WTC11 (cell line): ENCODE data around the gene ERBB2. TPM values are rescaled to one million over a fixed set of nuclear protein-coding genes. Genes with fewer than 3 reads are reported as not detected.

Source experiments
- ATAC-seq: fragments of 200-7000 bp; cut with Tn5 transposase; 2 replicates; pipeline ENCODE4 v1.10.0; 2021; ENCODE audit warnings: mild to moderate bottlenecking, moderate library complexity
- CTCF ChIA-PET: fragments of 300-600 bp; sonication (Branson Sonifier 250); formaldehyde crosslinking; loops from one replicate; lab custom pipeline; 2021; ENCODE audit warnings: antibody characterized with exemption; lab: Charles Lee
- POLR2A ChIA-PET: fragments of 350-600 bp; sonication (Branson Sonifier 250); formaldehyde crosslinking; loops from one replicate; lab custom pipeline; 2021; ENCODE audit warnings: antibody characterized with exemption; lab: Charles Lee
- DNase-seq: peaks from one replicate; pipeline ENCODE4 v3.0.0; 2021; ENCODE audit warnings: low spot score
- H3K27ac Mint-ChIP-seq: 2 replicates; pipeline ENCODE4 v1.8.0; 2021; ENCODE audit warnings: mixed read lengths
- H3K27me3 Mint-ChIP-seq: 2 replicates; pipeline ENCODE4 v1.8.0; 2021; ENCODE audit warnings: low read depth, mild to moderate bottlenecking, moderate library complexity, mixed read lengths
- H3K36me3 Mint-ChIP-seq: 2 replicates; pipeline ENCODE4 v1.8.0; 2021; ENCODE audit warnings: mixed read lengths
- H3K4me1 Mint-ChIP-seq: 2 replicates; pipeline ENCODE4 v1.8.0; 2022; ENCODE audit warnings: mixed read lengths
- H3K4me3 Mint-ChIP-seq: 2 replicates; pipeline ENCODE4 v1.8.0; 2021; ENCODE audit warnings: mild to moderate bottlenecking, moderate library complexity, mixed read lengths
- H3K9me3 Mint-ChIP-seq: 2 replicates; pipeline ENCODE4 v1.8.0; 2021; ENCODE audit warnings: mixed read lengths
- E2F1 ChIP-seq: sonication (generic); formaldehyde crosslinking; IDR thresholded peaks from 2 replicates; pipeline ENCODE4 v1.8.0; 2022; ENCODE audit warnings: mild to moderate bottlenecking, missing genetic modification reagents
- FOXJ3 ChIP-seq: sonication (generic); formaldehyde crosslinking; IDR thresholded peaks from 2 replicates; pipeline ENCODE4 v1.9.0; 2021; ENCODE audit warnings: missing genetic modification reagents, mild to moderate bottlenecking, borderline replicate concordance
- GTF2I ChIP-seq: fragments of 250-450 bp; sonication (Bioruptor Pico); conservative IDR thresholded peaks from 2 replicates; pipeline ENCODE4 v1.4.0; 2021; ENCODE audit warnings: mild to moderate bottlenecking
- HMGA2 ChIP-seq: fragments of 250-450 bp; sonication (Bioruptor Pico); IDR thresholded peaks from 2 replicates; pipeline ENCODE4 v1.4.0; 2021; ENCODE audit warnings: mild to moderate bottlenecking, moderate library complexity
- NR2C2 ChIP-seq: sonication (generic); formaldehyde crosslinking; IDR thresholded peaks from 2 replicates; pipeline ENCODE4 v1.8.0; 2022; ENCODE audit warnings: mild to moderate bottlenecking, missing genetic modification reagents
- OVOL2 ChIP-seq: fragments of 250-450 bp; sonication (Bioruptor Pico); IDR thresholded peaks from 2 replicates; pipeline ENCODE4 v1.9.0; 2021; ENCODE audit warnings: mild to moderate bottlenecking, borderline replicate concordance
- SP1 ChIP-seq: sonication (generic); formaldehyde crosslinking; conservative IDR thresholded peaks from 2 replicates; pipeline ENCODE4 v1.8.1; 2022; ENCODE audit warnings: missing genetic modification reagents
- TCF7 ChIP-seq: sonication (generic); formaldehyde crosslinking; IDR thresholded peaks from 2 replicates; pipeline ENCODE4 v1.8.0; 2022; ENCODE audit warnings: mild to moderate bottlenecking, low read depth, missing genetic modification reagents, moderate library complexity
- TEAD1 ChIP-seq: sonication (generic); formaldehyde crosslinking; IDR thresholded peaks from 2 replicates; pipeline ENCODE4 v1.8.0; 2022; ENCODE audit warnings: mild to moderate bottlenecking, missing genetic modification reagents
- USF1 ChIP-seq: sonication (generic); formaldehyde crosslinking; IDR thresholded peaks from 2 replicates; pipeline ENCODE4 v1.8.0; 2022; ENCODE audit warnings: mild to moderate bottlenecking, missing genetic modification reagents
- ZBTB43 ChIP-seq: sonication (generic); formaldehyde crosslinking; IDR thresholded peaks from 2 replicates; pipeline ENCODE4 v1.8.1; 2023; ENCODE audit warnings: mild to moderate bottlenecking, missing genetic modification reagents
- ZNF232 ChIP-seq: sonication (generic); formaldehyde crosslinking; IDR thresholded peaks from 2 replicates; pipeline ENCODE4 v1.8.0; 2022; ENCODE audit warnings: mild to moderate bottlenecking, missing genetic modification reagents
- ZNF281 ChIP-seq: sonication (generic); formaldehyde crosslinking; IDR thresholded peaks from 2 replicates; pipeline ENCODE4 v1.8.0; 2023; ENCODE audit warnings: mild to moderate bottlenecking, missing genetic modification reagents
- ZNF317 ChIP-seq: sonication (generic); formaldehyde crosslinking; IDR thresholded peaks from 2 replicates; pipeline ENCODE4 v1.8.1; 2023; ENCODE audit warnings: low read depth, mild to moderate bottlenecking, moderate library complexity, missing genetic modification reagents, borderline replicate concordance
- ZNF423 ChIP-seq: fragments of 250-450 bp; sonication (Bioruptor Pico); IDR thresholded peaks from 2 replicates; pipeline ENCODE4 v2.1.2; 2022; ENCODE audit warnings: mild to moderate bottlenecking, moderate library complexity
- total RNA-seq: library from RNA; stranded (reverse); gene quantifications from 3 replicates; pipeline ENCODE4 v1.2.3, GENCODE V29; 2021
- TF ChIP-seq, protein P1 (sequence below): sonication (generic); formaldehyde crosslinking; IDR thresholded peaks from 2 replicates; pipeline ENCODE4 v1.8.0; 2022; ENCODE audit warnings: mild to moderate bottlenecking, missing genetic modification reagents

The ERBB2 gene
- total RNA-seq, 1 experiment from 2014 or later, result 209 TPM

GRCh38 chr17:39673335-39674081 is 26.4 kb upstream of the ERBB2 start:
- H3K27ac Mint-ChIP-seq, result no peak overlapping the region

DNA sequence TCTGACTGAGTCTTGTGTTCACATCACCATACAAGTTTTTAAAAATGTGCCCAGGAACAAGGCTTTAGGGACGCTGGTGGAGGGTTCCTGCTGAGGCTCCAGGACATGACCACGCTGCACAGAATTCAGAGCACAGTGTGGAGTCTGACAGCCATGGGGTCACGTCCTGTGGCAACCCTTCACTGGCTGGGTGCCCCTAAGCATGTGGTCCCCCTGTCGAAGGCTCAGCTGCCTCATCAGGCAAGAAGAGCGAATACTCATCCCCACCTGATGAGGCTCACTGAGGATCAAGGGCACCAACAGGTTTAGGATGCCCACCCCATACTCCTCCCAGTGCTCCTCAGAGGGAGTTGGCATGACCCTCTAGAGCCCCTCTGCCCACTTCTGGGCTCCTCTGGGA is 25.7 kb upstream of the ERBB2 start:
- ATAC-seq, result no peak
- TF ChIP-seq SP1 (CRISPR knock-in tag) (no peak), HMGA2 (no peak), ZNF317 (CRISPR knock-in tag) (no peak)
- TF ChIP-seq, all 79 proteins: peak for 0

More at GRCh38 chr17:39673335-39674081, 26.4 kb upstream of the ERBB2 start:
- DNase-seq (no peak), ATAC-seq (no peak)
- Mint-ChIP-seq H3K27me3 (peaks cover 20% of the 10 kb centered on the region), H3K9me3 (no peaks in the 10 kb centered on the region), H3K4me1 (peaks cover 31% of the 10 kb centered on the region), H3K36me3 (no peaks in the 10 kb centered on the region), H3K4me3 (no peak overlapping the region)
- TF ChIP-seq USF1 (CRISPR knock-in tag) (no peak), ZNF281 (CRISPR knock-in tag) (no peak), TCF7 (no peak), TEAD1 (CRISPR knock-in tag) (no peak), ZNF232 (CRISPR knock-in tag) (no peak), NR2C2 (CRISPR knock-in tag) (no peak), FOXJ3 (CRISPR knock-in tag) (no peak), E2F1 (no peak)
- TF ChIP-seq, protein P1, sequence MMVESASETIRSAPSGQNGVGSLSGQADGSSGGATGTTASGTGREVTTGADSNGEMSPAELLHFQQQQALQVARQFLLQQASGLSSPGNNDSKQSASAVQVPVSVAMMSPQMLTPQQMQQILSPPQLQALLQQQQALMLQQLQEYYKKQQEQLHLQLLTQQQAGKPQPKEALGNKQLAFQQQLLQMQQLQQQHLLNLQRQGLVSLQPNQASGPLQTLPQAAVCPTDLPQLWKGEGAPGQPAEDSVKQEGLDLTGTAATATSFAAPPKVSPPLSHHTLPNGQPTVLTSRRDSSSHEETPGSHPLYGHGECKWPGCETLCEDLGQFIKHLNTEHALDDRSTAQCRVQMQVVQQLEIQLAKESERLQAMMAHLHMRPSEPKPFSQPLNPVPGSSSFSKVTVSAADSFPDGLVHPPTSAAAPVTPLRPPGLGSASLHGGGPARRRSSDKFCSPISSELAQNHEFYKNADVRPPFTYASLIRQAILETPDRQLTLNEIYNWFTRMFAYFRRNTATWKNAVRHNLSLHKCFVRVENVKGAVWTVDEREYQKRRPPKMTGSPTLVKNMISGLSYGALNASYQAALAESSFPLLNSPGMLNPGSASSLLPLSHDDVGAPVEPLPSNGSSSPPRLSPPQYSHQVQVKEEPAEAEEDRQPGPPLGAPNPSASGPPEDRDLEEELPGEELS, result no peak
- POLR2A ChIA-PET, result no interaction called here
- CTCF ChIA-PET, result interaction anchor here (1.7 to 18.0 kb wide), 5 partner anchors 10 to 48 kb away, joined by 3 to 876 read pairs (median 18); partner anchors contain the start of genes PGAP3 and PPP1R1B

GRCh38 chr17:39674702-39675389 is 25.0 kb upstream of the ERBB2 start:
- DNase-seq, result no peak
- TF ChIP-seq ZBTB43 (CRISPR knock-in tag), result no peak
- TF ChIP-seq GTF2I (CRISPR knock-in tag), result no peak
- no peak for TF ChIP-seq OVOL2 (CRISPR knock-in tag)
- 0 out of 2 replicates have a peak, but pooled peaks have one; percentile 17 for TF ChIP-seq ZNF423 (CRISPR knock-in tag)
- H3K4me1 Mint-ChIP-seq, result peaks cover 29% of the 10 kb centered on the region
- ATAC-seq, result peak; percentile 36
- no peak overlapping the region for H3K4me3 Mint-ChIP-seq
- ChIA-PET POLR2A (no interaction called here), CTCF (interaction anchor here (0.6 to 18.0 kb wide), 10 partner anchors 9 to 298 kb away, joined by 3 to 876 read pairs (median 5); partner anchors contain the start of genes ERBB2, MIEN1, PGAP3 and PPP1R1B)
- H3K27me3 Mint-ChIP-seq, result peaks cover 10% of the 10 kb centered on the region
- no peaks in the 10 kb centered on the region for H3K9me3 Mint-ChIP-seq
- no peaks in the 10 kb centered on the region for H3K36me3 Mint-ChIP-seq
- H3K27ac Mint-ChIP-seq, result no peak overlapping the region; the same call in 1 of the 2 replicates

More for the DNA sequence above, 25.7 kb upstream of the ERBB2 start:
- H3K27ac Mint-ChIP-seq, result no peak overlapping the region
- H3K36me3 Mint-ChIP-seq, result no peaks in the 10 kb centered on the region
- H3K4me1 Mint-ChIP-seq, result peaks cover 31% of the 10 kb centered on the region
- ChIA-PET POLR2A (no interaction called here), CTCF (interaction anchor here (0.7 to 18.0 kb wide), 8 partner anchors 9 to 56 kb away, joined by 3 to 876 read pairs (median 6); partner anchors contain the start of genes ERBB2, MIEN1, PGAP3 and PPP1R1B)
- H3K9me3 Mint-ChIP-seq, result no peaks in the 10 kb centered on the region
- DNase-seq, result no peak
- no peak overlapping the region for H3K4me3 Mint-ChIP-seq
- H3K27me3 Mint-ChIP-seq, result peaks cover 13% of the 10 kb centered on the region
